Body of pancreas (tissue), 4 donors: ENCODE results near the gene MTG1. TPM values are rescaled to one million over a fixed set of nuclear protein-coding genes. Genes with fewer than 3 reads are reported as not detected.
A peak's percentile ranks its signal among the peaks of the same experiment; 100 is the strongest.
"Not testable (repeated sequence)": the region's sequence is repeated elsewhere in the genome, so short reads cannot be mapped to it uniquely, and the experiment has no call there.

ENCODE experiments used
- ATAC-seq: fragments of 150-250 bp; one replicate; pipeline ENCODE4 v1.9.1; 2016
- DNase-seq, 4 donors: peaks; one replicate each; pipeline ENCODE4 v3.0.0-alpha.2; 2019
- H3K27ac ChIP-seq, 4 donors: fragments of 200-600 bp; sonication (generic); 1 replicate in 3 of 4; 2 replicates in 1 of 4; pipeline versions ENCODE4 v1.5.1 to v1.6.1; 2016 to 2019; ENCODE audit warnings: mild to moderate bottlenecking in 1 of 4, mixed read lengths in 1 of 4, moderate library complexity in 1 of 4
- H3K27me3 ChIP-seq, 2 donors: fragments of 200-600 bp; sonication (generic); one replicate each; pipeline ENCODE4 v1.6.0; 2016; ENCODE audit warnings: mild to moderate bottlenecking in 1 of 2
- H3K36me3 ChIP-seq, 2 donors: fragments of 200-600 bp; sonication (generic); replicated peaks in 1 of 2; 2 replicates each; pipeline ENCODE4 v1.5.1; 2016; ENCODE audit warnings: low read depth in 2 of 2; ENCODE audit not compliant: insufficient read depth in 1 of 2
- H3K4me1 ChIP-seq: fragments of 200-600 bp; sonication (generic); one replicate; pipeline ENCODE4 v1.6.0; 2016
- H3K4me3 ChIP-seq, 2 donors: fragments of 200-600 bp; sonication (generic); 1 replicate in 1 of 2; 2 replicates in 1 of 2; pipeline ENCODE4 v1.5.1; 2016 to 2019
- H3K9me3 ChIP-seq, 3 donors: fragments of 200-600 bp; sonication (generic); 1 replicate in 2 of 3; 2 replicates in 1 of 3; pipeline ENCODE4 v1.5.1; 2016
- CTCF ChIP-seq, 7 experiments: fragments of 450-650 bp in 4 of 7; fragments of 200-600 bp in 3 of 7; sonication (generic) in 3 of 7; IDR thresholded peaks; one replicate each; pipeline ENCODE4 v1.5.1; 2016 to 2019; ENCODE audit warnings: antibody characterized with exemption in 7 of 7
- POLR2A ChIP-seq, 3 donors: fragments of 450-650 bp; IDR thresholded peaks; one replicate each; pipeline ENCODE4 v1.6.1; 2016; ENCODE audit warnings: antibody characterized with exemption in 3 of 3, mild to moderate bottlenecking in 2 of 3
- WGBS, 2 donors: methylation state at CpG; one replicate each; pipeline ENCODE4 v1.1.5; 2017; 5-methylcytosine and 5-hydroxymethylcytosine counted together
- intact Hi-C: fragments of 100-400 bp; cut with DNase I; formaldehyde crosslinking; loops from one replicate; pipeline ENCODE4 v1.15.1; 2023
- total RNA-seq, 2 donors: library from RNA; depleted of rRNA; stranded (reverse); fragments of >200 nt; gene quantifications; one replicate each; pipeline ENCODE4 v1.1.0, GENCODE V29; 2016

MTG1 gene
- total RNA-seq, 2 donors from 2014 or later, result 22.8 to 83.7 TPM

- H3K4me1 ChIP-seq, result peaks cover 12% of the 10 kb centered on the region
- ATAC-seq, result no peak
- intact Hi-C loops, result no loop called here
- DNase-seq, result no peak
- H3K9me3 ChIP-seq, result no peaks in the 10 kb centered on the region
- TF ChIP-seq POLR2A (IDR thresholded peaks at IDR 0.05), result no peak
- no peak for TF ChIP-seq CTCF (IDR thresholded peaks at IDR 0.05)
- H3K4me3 ChIP-seq, result no peak overlapping the region
- H3K27me3 ChIP-seq, result peaks cover 0 to 3% of the 10 kb centered on the region in 2 donors
- H3K36me3 ChIP-seq, result peaks cover 0 to 7% of the 10 kb centered on the region in 2 donors
- WGBS, 2 donors, result 87 to 88% methylated on average over 6 to 15 of the region's 17 CpGs
- H3K27ac ChIP-seq, result no peak overlapping the region
Observed at GRCh38 chr10:133421336-133422222, 27.6 kb downstream of the MTG1 start.

GRCh38 chr10:133422223-133422806 is 28.4 kb downstream of the MTG1 start:
- Histone ChIP-seq H3K36me3 (peaks cover 0 to 7% of the 10 kb centered on the region in 2 donors), H3K27ac (no peak overlapping the region), H3K9me3 (no peaks in the 10 kb centered on the region), H3K4me3 (no peak overlapping the region), H3K27me3 (peaks cover 0 to 3% of the 10 kb centered on the region in 2 donors), H3K4me1 (peaks cover 12% of the 10 kb centered on the region)
- no peak for ATAC-seq
- intact Hi-C loops, result no loop called here
- TF ChIP-seq POLR2A (IDR thresholded peaks at IDR 0.05) (no peak), CTCF (IDR thresholded peaks at IDR 0.05) (no peak)
- no peak for DNase-seq
- 84 to 90% methylated on average over 9 to 16 of the region's 16 CpGs for WGBS, 2 donors

GRCh38 chr10:133422807-133423771 is 29.1 kb downstream of the MTG1 start:
- Histone ChIP-seq H3K27me3 (peaks cover 0 to 3% of the 10 kb centered on the region in 2 donors), H3K36me3 (peaks cover 0 to 7% of the 10 kb centered on the region in 2 donors), H3K4me3 (no peak overlapping the region), H3K9me3 (no peaks in the 10 kb centered on the region), H3K27ac (no peak overlapping the region), H3K4me1 (peaks cover 12% of the 10 kb centered on the region)
- peak; percentile 18 for ATAC-seq
- no peak for DNase-seq
- WGBS, 2 donors, result 41 to 78% methylated on average over 9 to 33 of the region's 88 CpGs
- intact Hi-C loops, result no loop called here
- TF ChIP-seq POLR2A (IDR thresholded peaks at IDR 0.05) (no peak), CTCF (IDR thresholded peaks at IDR 0.05) (no peak)

GRCh38 chr10:133424102-133424501 is 30.1 kb downstream of the MTG1 start:
- WGBS, 2 donors, result no CpG with 5 or more reads among the region's 46 CpGs
- DNase-seq, intact Hi-C loops, H3K36me3 ChIP-seq, H3K9me3 ChIP-seq, H3K4me3 ChIP-seq, H3K27ac ChIP-seq, H3K27me3 ChIP-seq: not testable (repeated sequence)
- ATAC-seq, result peak; percentile 13
- H3K4me1 ChIP-seq, result peaks cover 12% of the 10 kb centered on the region

GRCh38 chr10:133424601-133425000 is 30.6 kb downstream of the MTG1 start, which contains the start of gene SPRN:
Gene SPRN, minus strand, starts transcription at chr10:133424625. Its CDS starts 944 bp downstream, at chr10:133423681.
- WGBS, 2 donors, result no CpG with 5 or more reads among the region's 37 CpGs
- DNase-seq, result not testable (repeated sequence)

GRCh38 chr10:133429571-133429970 is 35.6 kb downstream of the MTG1 start:
- H3K9me3 ChIP-seq, H3K4me3 ChIP-seq, H3K4me1 ChIP-seq, H3K27ac ChIP-seq, DNase-seq, intact Hi-C loops, H3K27me3 ChIP-seq, H3K36me3 ChIP-seq, ATAC-seq: not testable (repeated sequence)
- 91 to 96% methylated on average over 4 of the region's 4 CpGs for WGBS, 2 donors

More at GRCh38 chr10:133424601-133425000, 30.6 kb downstream of the MTG1 start, which contains the start of gene SPRN:
- H3K4me1 ChIP-seq, result peaks cover 12% of the 10 kb centered on the region
- H3K27ac ChIP-seq, H3K36me3 ChIP-seq, ATAC-seq, intact Hi-C loops, H3K4me3 ChIP-seq, H3K27me3 ChIP-seq, H3K9me3 ChIP-seq: not testable (repeated sequence)

- ATAC-seq, intact Hi-C loops, H3K36me3 ChIP-seq, H3K4me1 ChIP-seq, H3K4me3 ChIP-seq, H3K27ac ChIP-seq, H3K9me3 ChIP-seq, H3K27me3 ChIP-seq, DNase-seq: not testable (repeated sequence)
- WGBS, 2 donors, result 54 to 81% methylated on average over 4 to 5 of the region's 9 CpGs
Observed at GRCh38 chr10:133431888-133432613, 38.1 kb downstream of the MTG1 start.
